ENCODE data around the gene TIGD7.

DNA sequence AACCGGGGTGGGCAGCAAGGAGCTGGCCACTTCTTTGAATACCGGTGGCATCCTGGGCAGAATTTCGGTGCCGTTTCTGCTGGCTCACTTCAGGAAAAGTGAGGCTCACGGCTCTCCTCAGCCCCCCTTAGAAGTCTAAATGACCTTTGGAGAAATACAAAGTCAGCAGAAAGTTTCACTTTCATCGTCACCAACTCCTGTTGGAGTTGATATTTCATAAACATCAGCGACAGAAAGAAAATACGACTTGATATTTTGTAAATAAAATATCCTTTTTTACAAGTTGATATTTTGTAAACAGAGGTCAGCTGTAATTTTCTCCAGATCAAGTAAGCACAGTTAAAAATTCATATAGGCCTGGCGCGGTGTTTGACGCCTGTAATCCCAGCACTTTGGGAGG lies 848 bp upstream of the TIGD7 start:
- TF ChIP-seq, protein P1, sequence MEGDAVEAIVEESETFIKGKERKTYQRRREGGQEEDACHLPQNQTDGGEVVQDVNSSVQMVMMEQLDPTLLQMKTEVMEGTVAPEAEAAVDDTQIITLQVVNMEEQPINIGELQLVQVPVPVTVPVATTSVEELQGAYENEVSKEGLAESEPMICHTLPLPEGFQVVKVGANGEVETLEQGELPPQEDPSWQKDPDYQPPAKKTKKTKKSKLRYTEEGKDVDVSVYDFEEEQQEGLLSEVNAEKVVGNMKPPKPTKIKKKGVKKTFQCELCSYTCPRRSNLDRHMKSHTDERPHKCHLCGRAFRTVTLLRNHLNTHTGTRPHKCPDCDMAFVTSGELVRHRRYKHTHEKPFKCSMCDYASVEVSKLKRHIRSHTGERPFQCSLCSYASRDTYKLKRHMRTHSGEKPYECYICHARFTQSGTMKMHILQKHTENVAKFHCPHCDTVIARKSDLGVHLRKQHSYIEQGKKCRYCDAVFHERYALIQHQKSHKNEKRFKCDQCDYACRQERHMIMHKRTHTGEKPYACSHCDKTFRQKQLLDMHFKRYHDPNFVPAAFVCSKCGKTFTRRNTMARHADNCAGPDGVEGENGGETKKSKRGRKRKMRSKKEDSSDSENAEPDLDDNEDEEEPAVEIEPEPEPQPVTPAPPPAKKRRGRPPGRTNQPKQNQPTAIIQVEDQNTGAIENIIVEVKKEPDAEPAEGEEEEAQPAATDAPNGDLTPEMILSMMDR (IDR thresholded peaks at IDR 0.05): no peak
- no peak for TF ChIP-seq POLR2A (IDR thresholded peaks at IDR 0.05)
